Aorta (tissue), 5 donors: ENCODE data around the gene ABCB6. TPM values are rescaled to one million over a fixed set of nuclear protein-coding genes. Genes with fewer than 3 reads are reported as not detected.
A peak's percentile ranks its signal among the peaks of the same experiment; 100 is the strongest.
"Not testable (repeated sequence)": the region's sequence is repeated elsewhere in the genome, so short reads cannot be mapped to it uniquely, and the experiment has no call there.

Experiments
- ATAC-seq: fragments of 200-7000 bp; cut with Tn5 transposase; one replicate; pipeline ENCODE4 v1.9.1; 2022; ENCODE audit warnings: moderate library complexity; ENCODE audit not compliant: low FRiP score
- DNase-seq, 2 donors: peaks; one replicate each; pipeline ENCODE4 v3.0.0-alpha.2; 2020
- H3K27ac ChIP-seq, 2 donors: one replicate each; pipeline ENCODE4 v1.5.1; 2013; ENCODE audit warnings: low read length in 2 of 2, mild to moderate bottlenecking in 2 of 2, moderate library complexity in 2 of 2, control low read depth in 1 of 2, inconsistent platforms in 1 of 2, low read depth in 1 of 2
- H3K27me3 ChIP-seq, 2 donors: one replicate each; pipeline ENCODE4 v1.6.1; 2013; ENCODE audit warnings: control low read depth in 1 of 2, low read length in 1 of 2, mild to moderate bottlenecking in 1 of 2, moderate library complexity in 1 of 2; ENCODE audit not compliant: insufficient read depth in 2 of 2, control insufficient read depth in 1 of 2
- H3K36me3 ChIP-seq, 2 donors: one replicate each; pipeline ENCODE4 v1.6.1; 2013; ENCODE audit warnings: control low read depth in 1 of 2, low read length in 1 of 2, mild to moderate bottlenecking in 1 of 2; ENCODE audit not compliant: insufficient read depth in 2 of 2, control insufficient read depth in 1 of 2
- H3K4me1 ChIP-seq, 2 donors: one replicate each; pipeline ENCODE4 v1.6.1; 2013; ENCODE audit warnings: low read length in 2 of 2, control low read depth in 1 of 2, mild to moderate bottlenecking in 1 of 2, moderate library complexity in 1 of 2; ENCODE audit not compliant: insufficient read depth in 2 of 2, control insufficient read depth in 1 of 2
- H3K4me3 ChIP-seq, 2 donors: one replicate each; pipeline ENCODE4 v1.5.1; 2013; ENCODE audit warnings: low read length in 2 of 2, control low read depth in 1 of 2, mild to moderate bottlenecking in 1 of 2
- H3K9me3 ChIP-seq: one replicate; pipeline ENCODE4 v1.6.1; 2013; ENCODE audit warnings: mild to moderate bottlenecking, low read length; ENCODE audit not compliant: control insufficient read depth
- WGBS, 2 donors: extraction: QIAGEN DNeasy Blood & Tissue Kit; methylation state at CpG; one replicate each; pipeline ENCODE4 v1.1.7; 2013; 5-methylcytosine and 5-hydroxymethylcytosine counted together
- intact Hi-C, 2 donors: fragments of 100-400 bp; cut with DNase I; formaldehyde crosslinking; loops; one replicate each; pipeline versions ENCODE4 v1.14.2 to v1.15.0; 2022
- polyA plus RNA-seq, 2 donors: library from polyadenylated mRNA; stranded (reverse); fragments of 200-250 nt; gene quantifications; one replicate each; pipeline ENCODE4 v1.2.3, GENCODE V29; 2013
- total RNA-seq, 2 donors: library from RNA; stranded (reverse); fragmentation: NEBNext Ultra II Directional; extraction: Animal tissue kit (Norgen Biotek cat#: 25700); gene quantifications; one replicate each; pipeline ENCODE4 v1.2.1, GENCODE V29; 2021
- donor health status: healthy with polysubstance abuse.
- donor health status: Bipolar disorder and iron deficiency.
- donor health status: DM: no; HTN: no; CAD: no.
- donor health status: DM: no; HTN: no; CAD: no.
- donor health status: DM: yes; HTN: yes; CAD: no.

Gene ABCB6
- total and polyA plus RNA-seq, 4 donors, result 16.5 to 72.5 (median 22.9) TPM

DNA sequence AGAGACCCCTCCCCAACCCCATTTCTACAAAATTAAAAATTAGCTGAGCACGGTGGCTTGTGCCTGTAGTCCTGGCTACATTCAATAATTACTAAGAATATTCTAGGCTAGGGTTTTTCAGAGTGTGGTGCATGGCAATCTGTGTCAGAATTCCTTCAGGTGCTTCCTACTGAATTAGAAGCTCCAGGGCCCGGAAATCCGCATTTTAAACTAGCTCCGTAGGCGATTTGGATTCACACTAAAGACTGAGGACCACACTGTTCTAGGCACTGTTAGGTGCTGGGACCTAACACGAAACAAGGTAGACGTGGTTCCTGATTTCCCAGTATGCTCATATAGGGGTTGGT, 12.8 kb downstream of the ABCB6 start:
- no peaks in the 10 kb centered on the region for H3K9me3 ChIP-seq
- H3K27ac ChIP-seq, result peak overlapping the region; percentile 3 to 58
- DNase-seq (no peak), ATAC-seq (peak; percentile 6)
- no peaks in the 10 kb centered on the region for H3K4me1 ChIP-seq
- intact Hi-C loops, result loop anchor here in 1 of 2 donors (1.0 kb wide), 1 partner anchor 28 kb away; the partner anchor contains the start of gene RETREG2
- peak overlapping the region; percentile 12 to 55 for H3K4me3 ChIP-seq
- no peaks in the 10 kb centered on the region for H3K27me3 ChIP-seq
- WGBS, 2 donors, result 16% methylated on average over 7 of the region's 7 CpGs
- peaks cover 0 to 6% of the 10 kb centered on the region in 2 donors for H3K36me3 ChIP-seq

DNA sequence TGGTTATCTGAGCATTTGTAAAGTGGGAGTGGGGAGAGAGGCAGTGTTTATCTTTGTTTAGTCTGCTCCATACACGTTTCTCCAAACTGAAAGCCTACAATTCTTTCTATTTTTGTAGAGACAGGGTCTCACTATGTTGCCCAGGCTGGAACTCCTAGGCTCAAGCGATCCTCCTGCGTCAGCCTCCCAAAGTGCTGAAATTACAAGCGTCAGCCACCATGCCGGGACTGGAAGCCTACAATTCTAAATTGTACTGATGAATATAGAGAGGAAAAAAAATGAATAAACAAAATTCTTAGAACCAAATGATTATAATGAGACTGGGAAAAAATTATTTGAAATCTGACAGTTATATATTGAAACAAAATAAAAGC, 13.6 kb downstream of the ABCB6 start:
- intact Hi-C loops, result no loop called here

DNA sequence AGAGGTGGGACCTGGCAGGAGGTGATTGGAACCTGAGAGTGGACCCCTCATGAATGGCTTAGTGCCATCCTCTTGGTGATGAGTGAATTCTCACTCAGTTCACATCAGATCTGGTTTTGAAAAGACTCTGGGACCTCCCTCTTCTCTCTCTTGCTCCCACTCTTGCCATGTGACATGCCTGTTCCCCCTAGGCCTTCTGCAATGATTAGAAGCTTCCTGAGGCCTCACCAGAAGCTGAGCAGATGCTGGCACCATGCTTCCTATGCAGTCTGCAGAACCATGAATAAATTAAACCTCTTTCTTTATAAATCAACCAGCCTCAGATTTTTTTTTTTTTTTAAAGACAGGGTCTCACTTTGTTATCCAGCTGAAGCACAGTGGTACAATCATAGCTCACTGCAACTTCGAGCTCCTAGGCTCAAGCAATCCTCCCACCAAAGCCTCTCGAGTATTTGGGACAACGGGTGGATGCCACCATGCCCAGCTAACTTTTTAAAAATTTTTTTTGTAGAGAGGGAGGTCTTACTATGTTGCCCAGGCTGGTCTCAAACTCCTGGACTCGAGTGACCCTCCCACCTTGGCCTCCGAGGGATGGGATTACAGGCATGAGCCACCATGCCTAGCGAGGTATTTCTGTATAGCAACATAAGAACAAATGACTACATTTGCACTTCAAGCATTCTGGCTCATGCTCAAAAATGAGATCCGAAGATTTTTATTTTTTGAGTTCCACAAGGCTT, 14.2 kb downstream of the ABCB6 start:
- peaks cover 0 to 4% of the 10 kb centered on the region in 2 donors for H3K36me3 ChIP-seq
- no peaks in the 10 kb centered on the region for H3K4me1 ChIP-seq
- WGBS, 2 donors, result 74 to 76% methylated on average over 7 of the region's 7 CpGs
- ATAC-seq (no peak), DNase-seq (no peak)
- H3K27ac ChIP-seq, result no peak overlapping the region
- H3K27me3 ChIP-seq, result no peaks in the 10 kb centered on the region
- no peaks in the 10 kb centered on the region for H3K9me3 ChIP-seq
- H3K4me3 ChIP-seq, result no peak overlapping the region
- intact Hi-C loops, result no loop called here

More for the DNA sequence above, 13.6 kb downstream of the ABCB6 start:
- H3K27ac ChIP-seq, result no peak overlapping the region
- WGBS, 2 donors, result 76 to 81% methylated on average over 5 of the region's 5 CpGs
- DNase-seq (no peak), ATAC-seq (no peak)
- H3K4me1 ChIP-seq, result no peaks in the 10 kb centered on the region
- no peaks in the 10 kb centered on the region for H3K9me3 ChIP-seq
- H3K27me3 ChIP-seq, result no peaks in the 10 kb centered on the region
- H3K4me3 ChIP-seq, result no peak overlapping the region
- H3K36me3 ChIP-seq, result peaks cover 0 to 4% of the 10 kb centered on the region in 2 donors

DNA sequence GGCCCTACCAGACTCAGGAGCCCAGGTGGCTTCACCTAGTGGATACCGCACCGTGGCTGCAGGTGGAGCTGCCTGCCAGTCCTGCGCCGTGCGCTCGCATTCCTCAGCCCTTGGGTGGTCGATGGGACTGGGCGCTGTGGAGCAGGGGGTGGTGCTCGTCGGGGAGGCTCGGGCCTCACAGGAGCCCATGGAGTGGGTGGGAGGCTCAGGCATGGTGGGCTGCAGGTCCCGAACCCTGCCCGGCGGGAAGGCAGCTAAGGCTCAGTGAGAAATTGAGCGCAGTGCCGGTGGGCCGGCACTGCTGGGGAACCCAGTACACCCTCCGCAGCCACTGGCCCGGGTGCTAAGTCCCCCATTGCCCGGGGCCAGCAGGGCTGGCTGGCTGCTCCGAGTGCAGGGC, 17.4 kb downstream of the ABCB6 start:
- WGBS, 2 donors, result 90 to 92% methylated on average over 20 to 21 of the region's 21 CpGs
- H3K9me3 ChIP-seq, H3K27ac ChIP-seq, H3K36me3 ChIP-seq, H3K27me3 ChIP-seq, intact Hi-C loops, DNase-seq, H3K4me3 ChIP-seq, ATAC-seq, H3K4me1 ChIP-seq: not testable (repeated sequence)

DNA sequence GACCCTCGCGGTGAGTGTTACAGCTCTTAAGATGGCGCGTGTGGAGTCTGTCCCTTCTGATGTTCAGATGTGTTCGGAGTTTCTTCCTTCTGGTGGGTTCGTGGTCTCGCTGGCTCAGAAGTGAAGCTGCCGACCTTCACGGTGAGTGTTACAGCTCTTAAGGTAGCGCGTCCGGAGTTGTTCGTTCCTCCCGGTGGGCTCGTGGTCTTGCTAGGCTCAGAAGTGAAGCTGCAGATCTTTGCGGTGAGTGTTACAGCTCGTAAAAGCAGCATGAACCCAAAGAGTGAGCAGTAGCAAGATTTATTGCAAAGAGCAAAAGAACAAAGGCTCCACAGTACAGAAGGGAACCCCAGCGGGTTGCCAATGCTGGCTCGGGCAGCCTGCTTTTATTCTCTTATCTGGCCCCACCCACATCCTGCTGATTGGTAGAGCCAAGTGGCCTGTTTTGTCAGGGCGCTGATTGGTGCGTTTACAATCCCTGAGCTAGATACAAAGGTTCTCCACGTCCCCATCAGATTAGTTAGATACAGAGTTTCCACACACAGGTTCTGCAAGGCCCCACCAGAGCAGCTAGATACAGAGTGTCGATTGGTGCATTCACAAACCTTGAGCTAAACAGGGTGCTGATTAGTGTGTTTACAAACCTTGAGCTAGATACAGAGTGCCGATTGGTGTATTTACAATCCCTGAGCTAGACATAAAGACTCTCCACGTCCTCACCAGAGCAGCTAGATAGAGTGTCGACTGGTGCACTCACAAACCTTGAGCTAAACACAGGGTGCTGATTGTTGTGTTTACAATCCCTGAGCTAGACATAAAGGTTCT, 18.0 kb downstream of the ABCB6 start:
- H3K9me3 ChIP-seq, H3K27ac ChIP-seq, H3K4me3 ChIP-seq, H3K4me1 ChIP-seq, H3K27me3 ChIP-seq, ATAC-seq, intact Hi-C loops, H3K36me3 ChIP-seq, DNase-seq: not testable (repeated sequence)
- WGBS, 2 donors, result 72 to 73% methylated on average over 24 to 25 of the region's 26 CpGs

DNA sequence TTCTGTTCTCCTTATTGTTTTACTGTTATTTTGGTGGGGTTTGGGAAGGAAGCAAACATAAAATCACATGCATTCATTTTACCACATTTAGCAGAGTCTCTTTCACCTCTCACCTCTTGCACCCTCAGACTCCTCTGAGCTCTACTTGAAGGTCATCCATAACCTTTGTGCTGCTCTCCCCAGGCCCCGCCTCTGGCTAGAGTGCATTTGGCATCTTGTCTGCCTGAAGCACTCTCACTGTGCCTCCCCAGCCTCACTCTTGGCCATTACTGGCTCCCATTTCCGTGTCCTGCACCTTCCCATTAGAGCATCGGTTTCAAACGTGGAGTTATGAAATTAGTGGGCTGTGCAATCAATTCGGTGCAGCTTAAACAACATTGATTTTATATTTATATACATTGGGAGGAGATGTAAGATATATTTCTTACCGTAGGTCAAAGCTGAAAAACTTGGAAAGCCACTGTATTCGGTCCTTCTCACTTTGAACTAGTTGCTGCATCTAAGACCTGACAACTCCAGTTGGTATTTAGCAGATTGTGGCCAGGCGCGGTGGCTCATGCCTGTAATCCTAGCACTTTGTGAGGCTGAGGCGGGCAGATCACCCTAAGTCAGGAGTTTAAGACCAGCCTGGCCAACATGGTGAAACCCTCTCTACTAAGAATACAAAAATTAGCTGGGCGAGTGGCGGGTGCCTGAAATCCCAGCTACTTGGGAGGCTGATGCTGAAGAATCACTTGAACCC, 19.1 kb downstream of the ABCB6 start:
- DNase-seq (no peak), ATAC-seq (no peak)
- intact Hi-C loops, result no loop called here
- no peak overlapping the region for H3K27ac ChIP-seq
- H3K4me1 ChIP-seq, result no peaks in the 10 kb centered on the region
- H3K27me3 ChIP-seq, result no peaks in the 10 kb centered on the region
- no peak overlapping the region for H3K4me3 ChIP-seq
- no peaks in the 10 kb centered on the region for H3K36me3 ChIP-seq
- no peaks in the 10 kb centered on the region for H3K9me3 ChIP-seq
- WGBS, 2 donors, result 80 to 82% methylated on average over 12 of the region's 12 CpGs

DNA sequence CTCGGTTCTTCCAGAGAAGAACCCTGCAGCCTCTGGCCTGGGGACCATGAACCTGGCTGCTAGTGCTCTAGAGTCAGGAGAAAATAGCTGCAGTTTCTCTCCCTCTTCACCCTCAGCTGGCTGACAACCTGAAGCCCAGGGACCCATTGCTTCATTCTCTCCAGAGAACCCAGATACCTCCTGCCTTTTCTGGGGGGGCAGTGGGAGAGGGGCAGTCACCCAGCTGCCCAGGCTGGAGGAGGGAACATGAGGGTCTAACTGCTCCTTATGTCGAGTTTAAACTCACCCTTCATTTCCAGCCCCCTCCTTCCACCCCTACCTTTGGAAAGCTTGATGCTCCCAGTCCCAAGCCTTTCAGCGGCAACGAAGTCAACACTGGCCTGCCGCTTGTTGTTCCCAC, 19.8 kb downstream of the ABCB6 start:
- Histone ChIP-seq H3K36me3 (no peaks in the 10 kb centered on the region), H3K27me3 (no peaks in the 10 kb centered on the region), H3K27ac (no peak overlapping the region), H3K4me1 (no peaks in the 10 kb centered on the region), H3K9me3 (no peaks in the 10 kb centered on the region), H3K4me3 (no peak overlapping the region)
- 64 to 74% methylated on average over 5 of the region's 5 CpGs for WGBS, 2 donors
- no peak for ATAC-seq
- intact Hi-C loops, result no loop called here
- DNase-seq, result no peak

DNA sequence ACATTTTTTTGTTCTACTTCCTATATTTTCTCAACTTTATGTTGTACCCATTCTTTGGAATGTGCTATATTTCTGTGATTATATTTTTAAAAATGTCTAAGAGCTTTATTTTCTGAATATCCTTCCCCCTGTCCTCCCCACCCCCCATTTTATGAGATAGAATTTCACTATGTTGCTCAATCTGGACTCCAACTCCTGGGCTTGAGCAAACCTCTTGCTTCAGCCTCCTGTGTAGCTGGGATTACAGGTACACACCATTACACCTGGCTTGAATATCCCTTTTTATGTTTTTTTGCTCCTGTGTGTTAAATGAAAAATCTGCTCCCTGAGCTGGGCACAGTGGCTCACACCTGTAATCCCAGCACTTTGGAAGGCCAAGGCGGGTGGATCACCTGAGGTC, 21.4 kb downstream of the ABCB6 start:
- 89 to 100% methylated on average over 1 of the region's 1 CpG for WGBS, 2 donors

More for the DNA sequence above, 21.4 kb downstream of the ABCB6 start:
- H3K27me3 ChIP-seq, result no peaks in the 10 kb centered on the region
- no peak overlapping the region for H3K27ac ChIP-seq
- no peaks in the 10 kb centered on the region for H3K36me3 ChIP-seq
- no peak for DNase-seq
- H3K4me1 ChIP-seq, result no peaks in the 10 kb centered on the region
- intact Hi-C loops, result no loop called here
- ATAC-seq, result no peak
- no peak overlapping the region for H3K4me3 ChIP-seq
- no peaks in the 10 kb centered on the region for H3K9me3 ChIP-seq
